Measurements from ENCODE around the gene MATR3. TPM values are rescaled to one million over a fixed set of nuclear protein-coding genes. Genes with fewer than 3 reads are reported as not detected.
A peak's percentile ranks its signal among the peaks of the same experiment; 100 is the strongest.

The MATR3 gene
- polyA plus RNA-seq, 3 donors, result 61.8 to 174 (median 137) TPM

DNA sequence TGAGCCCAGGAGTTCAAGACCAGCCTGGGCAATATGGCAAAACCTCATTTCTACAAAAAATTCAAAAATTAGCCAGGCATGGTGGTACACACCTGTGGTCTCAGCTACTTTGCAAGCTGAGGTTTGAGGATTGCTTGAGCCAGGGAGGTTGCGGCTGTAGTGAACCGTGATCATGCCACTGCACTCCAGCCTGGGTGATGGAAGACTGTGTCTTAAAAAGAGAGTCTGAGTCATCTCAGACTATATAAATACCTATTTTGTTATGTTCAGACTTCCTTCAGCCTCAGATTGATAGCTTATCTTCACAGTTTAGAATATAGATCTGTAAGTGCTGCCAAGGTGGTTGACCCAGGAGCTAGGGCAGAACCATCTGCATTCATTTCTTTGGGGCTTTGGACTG, 46.5 kb downstream of the MATR3 start:
- Mint-ChIP-seq H3K36me3 (peaks cover 1 to 6% of the 10 kb centered on the region in 2 donors), H3K4me3 (no peak overlapping the region), H3K27me3 (ENCODE audit: low read depth in 3 of 3) (peaks cover 4 to 7% (median 5%) of the 10 kb centered on the region in 3 donors), H3K27ac (no peak overlapping the region), H3K9me3 (peaks cover 0 to 2% (median 0%) of the 10 kb centered on the region in 7 donors), H3K4me1 (peaks cover 33% of the 10 kb centered on the region)
- H4K20me1 ChIP-seq (ENCODE audit: insufficient read depth, low read length), result peaks cover 37% of the 10 kb centered on the region
- no peak overlapping the region for H3K4me2 ChIP-seq (replicated peaks; ENCODE audit: extremely low read depth, low read length, poor library complexity, severe bottlenecking)
- H3K79me2 ChIP-seq (ENCODE audit: insufficient read depth, low read length), result peaks cover 34% of the 10 kb centered on the region
- no peak overlapping the region for H3K9ac ChIP-seq (ENCODE audit: insufficient read depth, low read length, poor library complexity, severe bottlenecking)
- TF ChIP-seq, protein P1, sequence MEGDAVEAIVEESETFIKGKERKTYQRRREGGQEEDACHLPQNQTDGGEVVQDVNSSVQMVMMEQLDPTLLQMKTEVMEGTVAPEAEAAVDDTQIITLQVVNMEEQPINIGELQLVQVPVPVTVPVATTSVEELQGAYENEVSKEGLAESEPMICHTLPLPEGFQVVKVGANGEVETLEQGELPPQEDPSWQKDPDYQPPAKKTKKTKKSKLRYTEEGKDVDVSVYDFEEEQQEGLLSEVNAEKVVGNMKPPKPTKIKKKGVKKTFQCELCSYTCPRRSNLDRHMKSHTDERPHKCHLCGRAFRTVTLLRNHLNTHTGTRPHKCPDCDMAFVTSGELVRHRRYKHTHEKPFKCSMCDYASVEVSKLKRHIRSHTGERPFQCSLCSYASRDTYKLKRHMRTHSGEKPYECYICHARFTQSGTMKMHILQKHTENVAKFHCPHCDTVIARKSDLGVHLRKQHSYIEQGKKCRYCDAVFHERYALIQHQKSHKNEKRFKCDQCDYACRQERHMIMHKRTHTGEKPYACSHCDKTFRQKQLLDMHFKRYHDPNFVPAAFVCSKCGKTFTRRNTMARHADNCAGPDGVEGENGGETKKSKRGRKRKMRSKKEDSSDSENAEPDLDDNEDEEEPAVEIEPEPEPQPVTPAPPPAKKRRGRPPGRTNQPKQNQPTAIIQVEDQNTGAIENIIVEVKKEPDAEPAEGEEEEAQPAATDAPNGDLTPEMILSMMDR (IDR thresholded peaks at IDR 0.05), result no peak
- peak overlapping the region; percentile 29 for H2AFZ ChIP-seq (ENCODE audit: insufficient read depth, low read depth, low read length, poor library complexity, severe bottlenecking)
- no peaks in the 10 kb centered on the region for H3K9me3 ChIP-seq (replicated peaks in 1 of 2; ENCODE audit: control insufficient read depth in 1 of 2, insufficient read depth in 1 of 2, low read length in 2 of 2)
- no peak for DNase-seq
- H3K27ac ChIP-seq (ENCODE audit: low read depth in 1 of 2, low read length in 2 of 2), result no peak overlapping the region
- H3K4me3 ChIP-seq (replicated peaks in 1 of 3; ENCODE audit: low read depth in 2 of 3, low read length in 3 of 3), result no peak overlapping the region
- intact Hi-C loops (cut with micrococcal nuclease), result loop anchor here in 1 of 2 donors (2.0 to 5.0 kb wide), 3 partner anchors 31 to 763 kb away; partner anchors contain the start of gene HSPA9
- H3K27me3 ChIP-seq (ENCODE audit: control insufficient read depth in 2 of 2, insufficient read depth in 2 of 2, low read length in 2 of 2), result no peaks in the 10 kb centered on the region
- WGBS (ENCODE audit: insufficient coverage), result no CpG with 5 or more reads among the region's 2 CpGs
- peaks cover 21 to 31% of the 10 kb centered on the region in 2 donors for H3K4me1 ChIP-seq (ENCODE audit: control insufficient read depth in 1 of 2, insufficient read depth in 2 of 2, low read length in 2 of 2)
- peaks cover 0 to 6% of the 10 kb centered on the region in 2 donors for H3K36me3 ChIP-seq (replicated peaks in 1 of 2; ENCODE audit: control insufficient read depth in 1 of 2, insufficient read depth in 2 of 2, low read length in 2 of 2)

DNA sequence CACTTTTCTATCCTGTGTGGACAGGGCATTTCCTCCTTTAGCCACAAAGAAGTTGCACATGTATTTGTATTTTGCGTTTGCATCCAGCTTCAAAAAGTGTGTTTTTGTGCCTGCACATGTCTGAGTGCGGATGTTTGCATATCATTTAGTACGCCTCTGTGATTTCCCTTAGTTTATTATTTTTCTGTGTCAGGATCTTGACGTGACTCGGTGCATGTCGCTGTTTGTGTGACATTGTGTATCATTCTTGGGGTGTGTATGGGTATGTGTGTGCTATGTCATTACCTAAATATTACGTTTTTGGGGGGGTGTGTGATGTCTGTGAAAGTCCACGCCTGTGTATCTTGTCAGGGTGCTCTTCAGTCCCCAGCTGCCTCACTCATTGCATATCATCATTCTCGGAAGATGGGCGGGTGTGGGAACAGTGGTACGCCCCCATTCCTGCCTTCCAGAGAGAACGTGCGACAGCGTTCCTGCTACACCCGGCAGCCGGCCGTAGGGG, 47.7 kb downstream of the MATR3 start:
- H3K36me3 ChIP-seq (replicated peaks in 1 of 2; ENCODE audit: control insufficient read depth in 1 of 2, insufficient read depth in 2 of 2, low read length in 2 of 2), result peaks cover 0 to 15% of the 10 kb centered on the region in 2 donors
- intact Hi-C loops (cut with micrococcal nuclease), result loop anchor here in 1 of 2 donors (2.0 to 5.0 kb wide), 3 partner anchors 32 to 764 kb away; partner anchors contain the start of gene HSPA9
- peaks cover 42% of the 10 kb centered on the region for H4K20me1 ChIP-seq (ENCODE audit: insufficient read depth, low read length)
- Mint-ChIP-seq H3K9me3 (peaks cover 0 to 2% (median 0%) of the 10 kb centered on the region in 7 donors), H3K4me1 (peaks cover 33% of the 10 kb centered on the region), H3K4me3 (peak overlapping the region; percentile 97 to 99), H3K27ac (peak overlapping the region; percentile 94 to 100 (median 99)), H3K27me3 (ENCODE audit: low read depth in 3 of 3) (peaks cover 4 to 7% (median 5%) of the 10 kb centered on the region in 3 donors), H3K36me3 (peaks cover 5 to 13% of the 10 kb centered on the region in 2 donors)
- peak overlapping the region; percentile 82 for H3K4me2 ChIP-seq (replicated peaks; ENCODE audit: extremely low read depth, low read length, poor library complexity, severe bottlenecking)
- no peaks in the 10 kb centered on the region for H3K27me3 ChIP-seq (ENCODE audit: control insufficient read depth in 2 of 2, insufficient read depth in 2 of 2, low read length in 2 of 2)
- H3K4me3 ChIP-seq (replicated peaks in 1 of 3; ENCODE audit: low read depth in 2 of 3, low read length in 3 of 3), result peak overlapping the region; percentile 74 to 89 (median 87)
- peak overlapping the region; percentile 96 to 99 for H3K27ac ChIP-seq (ENCODE audit: low read depth in 1 of 2, low read length in 2 of 2)
- no peaks in the 10 kb centered on the region for H3K9me3 ChIP-seq (replicated peaks in 1 of 2; ENCODE audit: control insufficient read depth in 1 of 2, insufficient read depth in 1 of 2, low read length in 2 of 2)
- TF ChIP-seq, protein P1 (IDR thresholded peaks at IDR 0.05), result no peak
- peaks cover 21 to 31% of the 10 kb centered on the region in 2 donors for H3K4me1 ChIP-seq (ENCODE audit: control insufficient read depth in 1 of 2, insufficient read depth in 2 of 2, low read length in 2 of 2)
- peak overlapping the region; percentile 72 for H2AFZ ChIP-seq (ENCODE audit: insufficient read depth, low read depth, low read length, poor library complexity, severe bottlenecking)
- 5% methylated on average over 12 of the region's 17 CpGs for WGBS (ENCODE audit: insufficient coverage)
- no peak for DNase-seq
- peak overlapping the region; percentile 97 for H3K9ac ChIP-seq (ENCODE audit: insufficient read depth, low read length, poor library complexity, severe bottlenecking)
- H3K79me2 ChIP-seq (ENCODE audit: insufficient read depth, low read length), result peaks cover 46% of the 10 kb centered on the region

Data from CD14-positive monocyte (primary cell).